DMS153 treated with DMSO at 0.1 percent for 48 hours (cell line): ENCODE measurements around the gene ZBBX.

ENCODE experiments used
- DNase-seq: peaks from one replicate; lab custom pipeline; 2025; ENCODE audit not compliant: unreplicated experiment; lab: John Stamatoyannopoulos, UW

Gene ZBBX

DNA sequence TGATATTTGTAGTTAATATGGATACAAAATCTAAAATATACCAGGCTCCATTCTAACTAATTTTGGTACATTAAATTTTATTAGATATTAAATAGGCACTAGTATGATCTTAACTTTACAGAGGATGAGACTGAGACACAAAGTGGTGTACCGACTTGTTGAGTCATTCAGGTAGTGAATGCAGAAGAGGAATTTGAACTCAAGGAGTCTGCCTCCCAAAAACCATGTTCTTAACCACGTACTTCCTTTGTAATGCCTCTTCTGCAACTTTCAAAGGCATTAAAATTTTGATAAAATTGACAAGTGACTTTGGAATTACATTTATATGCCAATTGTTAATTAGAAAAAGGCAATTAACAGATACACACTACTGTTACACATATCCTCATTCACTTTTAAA is 61.8 kb downstream of the ZBBX start:
- DNase-seq, result no peak

GRCh38 chr3:167306319-167306718 is 73.8 kb downstream of the ZBBX start:
- no peak for DNase-seq

DNA sequence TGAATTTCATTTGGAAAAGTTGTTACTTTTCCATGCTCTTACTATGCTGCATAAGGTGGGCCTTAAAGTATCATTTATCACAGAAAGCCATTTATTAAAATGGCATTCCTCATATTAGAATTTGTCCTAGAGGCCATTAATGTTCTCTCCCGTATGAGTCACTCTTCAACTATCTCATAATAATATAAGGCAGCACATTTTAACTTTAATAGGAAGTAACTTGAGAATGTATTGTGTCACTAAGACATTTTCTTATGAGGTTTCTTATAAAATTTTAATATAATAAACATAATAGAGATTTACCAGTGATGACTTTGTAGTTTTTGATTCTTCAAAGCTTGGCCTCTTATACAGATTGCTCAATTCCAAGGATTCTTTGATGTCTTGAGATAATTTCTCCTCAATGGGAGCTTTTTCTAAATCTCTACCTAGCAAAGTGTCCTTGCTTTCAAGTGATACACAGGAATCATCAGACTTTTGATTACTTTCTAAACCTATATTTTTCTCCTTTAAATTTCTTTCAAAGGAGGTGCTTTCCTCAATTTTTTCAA is 74.7 kb downstream of the ZBBX start:
- no peak for DNase-seq

- DNase-seq, result no peak
These were observed 76.0 kb downstream of the ZBBX start for GRCh38 chr3:167304077-167304476.

GRCh38 chr3:167302678-167303077 is 77.4 kb downstream of the ZBBX start:
- no peak for DNase-seq

GRCh38 chr3:167300207-167300606 is 79.9 kb downstream of the ZBBX start:
- no peak for DNase-seq

DNA sequence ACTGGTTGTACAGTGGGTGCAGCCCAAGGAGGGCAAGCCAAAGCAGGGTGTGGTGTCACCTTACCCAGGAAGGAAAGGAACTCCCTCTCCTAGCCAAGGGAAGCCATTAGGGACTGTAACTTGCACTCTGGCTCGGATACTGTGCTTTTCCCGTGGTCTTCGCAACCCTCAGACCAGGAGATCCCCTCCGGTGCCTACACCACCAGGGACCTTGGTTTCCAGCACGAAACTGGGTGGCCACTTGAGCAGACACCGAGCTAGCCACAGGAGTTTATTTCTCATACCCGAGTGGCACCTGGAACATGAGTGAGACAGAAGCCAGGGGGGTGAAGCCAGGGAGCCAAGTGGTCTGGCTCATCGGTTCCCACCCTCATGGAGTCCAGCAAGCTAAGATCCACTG is 90.7 kb downstream of the ZBBX start:
- no peak for DNase-seq

DNA sequence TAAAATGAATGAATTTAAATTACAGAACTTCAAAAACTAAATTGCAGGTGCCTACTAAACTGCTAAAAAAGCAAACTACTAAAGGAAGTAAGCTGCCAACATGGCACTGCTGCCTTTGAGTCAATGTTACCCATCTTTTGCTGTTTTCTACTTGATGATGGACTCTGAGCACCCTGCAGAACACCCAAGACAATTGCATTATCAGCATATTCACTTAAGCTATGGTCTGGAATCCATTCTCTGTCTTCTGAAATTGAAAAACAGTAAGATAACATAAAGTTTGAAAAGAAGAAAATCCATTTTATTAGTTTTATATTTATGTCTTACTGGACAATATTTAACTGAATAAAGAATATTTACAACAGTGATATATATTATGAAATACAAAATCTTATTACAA is 91.4 kb downstream of the ZBBX start:
- DNase-seq, result no peak

DNA sequence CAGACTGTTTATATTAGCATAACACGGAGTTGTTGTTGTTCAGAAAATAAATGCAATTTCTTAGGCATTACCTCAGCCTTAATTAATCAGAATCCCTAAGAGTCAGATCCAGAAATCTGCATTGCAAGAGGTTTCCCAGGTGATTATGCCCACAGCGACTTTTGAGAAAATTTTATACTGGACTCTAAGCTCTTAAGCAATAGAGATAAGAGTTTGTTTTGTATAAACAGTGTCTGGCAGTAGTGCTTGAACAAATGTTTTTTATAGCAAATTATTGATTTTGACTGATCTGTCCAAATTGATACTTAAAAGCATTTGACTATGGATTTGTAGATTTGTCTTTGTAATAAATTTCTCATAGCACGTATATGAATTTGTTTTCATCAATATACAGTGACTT is 92.8 kb downstream of the ZBBX start:
- DNase-seq, result no peak

DNA sequence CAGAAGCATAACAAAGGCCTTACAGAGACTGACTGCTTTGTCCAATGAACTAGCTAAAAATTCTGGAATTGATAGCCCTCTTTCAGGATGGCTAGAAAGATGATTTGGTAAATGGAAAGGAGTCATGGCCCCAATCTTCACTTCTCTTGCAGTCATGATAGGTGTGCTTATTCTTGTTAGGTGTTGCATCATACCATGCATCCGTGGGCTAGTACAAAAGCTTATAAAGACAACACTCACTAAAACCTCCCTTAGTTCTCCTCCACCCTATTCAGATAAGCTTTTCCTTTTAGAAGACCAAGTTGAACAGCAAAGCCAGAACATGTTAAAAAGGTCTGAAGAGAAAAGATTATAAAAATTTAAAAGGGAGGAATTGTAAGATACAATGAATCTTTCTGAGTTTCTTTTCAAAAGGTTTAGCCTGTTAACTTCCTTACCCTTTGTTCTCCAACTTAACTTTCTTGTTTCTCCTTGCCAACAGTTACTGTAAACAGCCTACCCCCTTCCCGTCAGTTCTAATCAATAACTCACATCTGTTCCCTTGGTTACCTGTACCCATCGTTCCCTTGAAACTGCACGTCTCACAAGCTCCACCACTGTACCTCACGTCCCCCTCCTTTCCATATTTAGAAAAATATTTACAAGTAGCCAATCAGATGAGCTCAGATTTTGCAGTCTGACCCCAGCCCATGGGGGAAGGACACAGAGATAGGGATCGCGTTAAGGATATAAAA is 105.8 kb downstream of the ZBBX start:
- DNase-seq, result no peak

- DNase-seq, result no peak
These were observed 127.1 kb downstream of the ZBBX start for GRCh38 chr3:167253037-167253436.

DNA sequence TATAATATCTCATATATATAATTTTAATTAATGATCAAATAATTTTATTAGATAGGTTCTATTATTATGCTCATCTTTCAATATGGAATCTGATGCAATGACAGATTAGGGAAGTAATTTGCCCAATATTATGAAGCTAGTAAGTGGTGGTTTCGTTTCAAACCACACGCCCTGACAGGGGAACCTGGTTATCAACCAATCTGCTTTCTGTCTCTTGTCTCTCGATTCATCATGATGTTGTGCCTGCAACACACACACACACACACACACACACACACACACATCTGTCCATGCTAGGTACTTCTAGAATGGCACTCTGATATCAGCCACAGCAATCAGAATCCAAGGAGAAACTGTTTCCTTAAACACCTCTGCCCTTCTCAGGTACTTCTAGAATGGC is 128.4 kb downstream of the ZBBX start:
- no peak for DNase-seq

GRCh38 chr3:167246252-167246651 is 133.8 kb downstream of the ZBBX start:
- no peak for DNase-seq

- no peak for DNase-seq
These were observed 138.8 kb downstream of the ZBBX start for GRCh38 chr3:167241048-167241845.

DNA sequence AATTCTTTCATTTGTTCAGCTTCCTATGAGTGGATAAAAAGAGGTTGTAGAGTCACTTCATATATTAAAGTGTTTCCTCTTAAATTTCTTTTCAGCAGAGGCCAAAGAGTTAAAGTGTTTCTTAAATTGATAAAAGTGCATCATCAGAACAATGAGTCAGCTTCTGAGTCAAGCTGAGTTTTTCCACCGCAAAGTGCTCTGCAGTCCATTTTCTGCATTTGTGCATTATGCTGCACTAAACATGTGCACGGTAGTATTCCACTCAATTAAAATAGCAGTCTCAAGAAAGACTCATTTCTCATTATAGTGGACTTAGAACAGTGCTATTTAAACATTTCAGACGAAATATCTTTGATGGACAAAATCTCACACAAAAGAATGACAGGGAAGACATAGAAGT is 152.0 kb downstream of the ZBBX start:
- no peak for DNase-seq

- no peak for DNase-seq
These were observed 154.3 kb downstream of the ZBBX start for GRCh38 chr3:167225821-167226220.

GRCh38 chr3:167209011-167209410 is 171.1 kb downstream of the ZBBX start:
- no peak for DNase-seq

- DNase-seq, result no peak
These were observed 177.0 kb downstream of the ZBBX start for GRCh38 chr3:167203062-167203461.

DNA sequence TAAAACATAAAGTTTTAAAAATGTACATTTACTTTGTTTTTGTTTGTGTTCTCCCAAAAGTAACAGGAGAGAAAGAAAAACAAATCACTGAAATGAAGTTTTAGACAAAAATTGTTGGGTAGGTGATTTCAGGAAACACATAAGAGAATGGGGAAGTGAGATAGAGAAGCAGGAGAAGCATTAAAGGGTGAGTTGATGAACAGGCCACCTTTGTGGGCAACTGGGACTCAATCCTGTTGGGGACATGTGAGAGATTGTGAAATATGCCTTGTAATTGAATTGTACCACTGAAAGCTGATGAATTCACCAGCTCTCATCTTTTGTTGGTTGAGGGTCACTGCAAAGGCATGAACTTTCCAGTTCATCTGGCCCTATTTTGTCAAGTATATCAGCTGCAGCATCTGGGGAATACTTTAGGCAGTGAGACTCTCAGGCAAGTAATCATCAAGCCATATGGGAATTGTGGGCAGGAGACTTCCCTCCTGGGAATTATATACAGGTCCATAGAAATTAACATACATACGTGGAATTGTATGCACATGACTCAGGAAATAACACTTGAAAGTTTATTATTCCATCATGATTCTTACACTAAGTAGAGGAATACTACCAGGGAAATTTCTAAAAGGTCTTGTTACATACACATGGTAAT is 181.0 kb downstream of the ZBBX start:
- DNase-seq, result no peak
